NB4 (cell line): ENCODE data around the gene WBP1.

Experiments
- MAX ChIP-seq: IDR thresholded peaks from 2 replicates; pipeline ENCODE4 v1.6.1; 2011; ENCODE audit warnings: low read depth, low read length
- MYC ChIP-seq: IDR thresholded peaks from 2 replicates; pipeline ENCODE4 v1.6.1; 2011; ENCODE audit warnings: low read depth, low read length
- POLR2A ChIP-seq: IDR thresholded peaks from 2 replicates; pipeline ENCODE4 v1.6.1; 2011; ENCODE audit warnings: mild to moderate bottlenecking; ENCODE audit not compliant: insufficient read length; ENCODE audit errors: extremely low read depth
- TF ChIP-seq, protein P1 (sequence below): IDR thresholded peaks from one replicate; pipeline ENCODE4 v1.5.1; 2012; ENCODE audit warnings: low read depth, low read length

- TF ChIP-seq, protein P1, sequence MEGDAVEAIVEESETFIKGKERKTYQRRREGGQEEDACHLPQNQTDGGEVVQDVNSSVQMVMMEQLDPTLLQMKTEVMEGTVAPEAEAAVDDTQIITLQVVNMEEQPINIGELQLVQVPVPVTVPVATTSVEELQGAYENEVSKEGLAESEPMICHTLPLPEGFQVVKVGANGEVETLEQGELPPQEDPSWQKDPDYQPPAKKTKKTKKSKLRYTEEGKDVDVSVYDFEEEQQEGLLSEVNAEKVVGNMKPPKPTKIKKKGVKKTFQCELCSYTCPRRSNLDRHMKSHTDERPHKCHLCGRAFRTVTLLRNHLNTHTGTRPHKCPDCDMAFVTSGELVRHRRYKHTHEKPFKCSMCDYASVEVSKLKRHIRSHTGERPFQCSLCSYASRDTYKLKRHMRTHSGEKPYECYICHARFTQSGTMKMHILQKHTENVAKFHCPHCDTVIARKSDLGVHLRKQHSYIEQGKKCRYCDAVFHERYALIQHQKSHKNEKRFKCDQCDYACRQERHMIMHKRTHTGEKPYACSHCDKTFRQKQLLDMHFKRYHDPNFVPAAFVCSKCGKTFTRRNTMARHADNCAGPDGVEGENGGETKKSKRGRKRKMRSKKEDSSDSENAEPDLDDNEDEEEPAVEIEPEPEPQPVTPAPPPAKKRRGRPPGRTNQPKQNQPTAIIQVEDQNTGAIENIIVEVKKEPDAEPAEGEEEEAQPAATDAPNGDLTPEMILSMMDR, result no peak
- no peak for TF ChIP-seq POLR2A
- TF ChIP-seq MAX, result no peak
- TF ChIP-seq MYC, result no peak
Observed at GRCh38 chr2:74441690-74442482, 16.4 kb upstream of the WBP1 start, which contains the start of gene RTKN.
